Keratinocyte (primary cell): ENCODE measurements around the gene TRAPPC2L. TPM values are rescaled to one million over a fixed set of nuclear protein-coding genes. Genes with fewer than 3 reads are reported as not detected.

Experiments
- DNase-seq: peaks from one replicate; pipeline ENCODE4 v3.0.0-alpha.2; 2011; ENCODE audit warnings: low read depth, missing footprints, low spot score
- FAIRE-seq: peaks from 2 replicates; lab custom pipeline; 2011; peaks lifted over from hg19 to GRCh38; lab: Jason Lieb, UNC
- H2AFZ ChIP-seq: 2 replicates; pipeline ENCODE4 v1.6.0; 2012; ENCODE audit warnings: low read length, control low read depth, inconsistent platforms; ENCODE audit not compliant: control insufficient read depth
- H3K27ac ChIP-seq: 2 replicates; pipeline ENCODE4 v1.5.1; 2011; ENCODE audit warnings: low read length; ENCODE audit not compliant: control insufficient read depth, insufficient read depth
- H3K27me3 ChIP-seq: 3 replicates; pipeline ENCODE4 v1.6.0; 2011; ENCODE audit warnings: low read length; ENCODE audit not compliant: control insufficient read depth, insufficient read depth; ENCODE audit errors: extremely low read depth
- H3K36me3 ChIP-seq, 2 experiments: 2 replicates in 1 of 2; 3 replicates in 1 of 2; pipeline ENCODE4 v1.5.1; 2011; ENCODE audit warnings: low read length in 2 of 2, mild to moderate bottlenecking in 1 of 2; ENCODE audit not compliant: control insufficient read depth in 2 of 2, insufficient read depth in 2 of 2; ENCODE audit errors: extremely low read depth in 1 of 2
- H3K4me1 ChIP-seq: 3 replicates; pipeline ENCODE4 v1.5.1; 2011; ENCODE audit warnings: low read length; ENCODE audit not compliant: control insufficient read depth, insufficient read depth; ENCODE audit errors: extremely low read depth
- H3K4me2 ChIP-seq: 3 replicates; pipeline ENCODE4 v1.6.0; 2011; ENCODE audit warnings: low read depth, low read length; ENCODE audit not compliant: control insufficient read depth, insufficient read depth; ENCODE audit errors: extremely low read depth
- H3K4me3 ChIP-seq, 3 experiments: fragments of 200-600 bp in 1 of 3; sonication (generic) in 1 of 3; 2 replicates in 2 of 3; 3 replicates in 1 of 3; pipeline ENCODE4 v1.5.1; 2011 to 2016; ENCODE audit warnings: low read length in 3 of 3, mild to moderate bottlenecking in 3 of 3, control low read depth in 2 of 3, inconsistent platforms in 1 of 3, low read depth in 1 of 3, mixed read lengths in 1 of 3, mixed run types in 1 of 3, moderate library complexity in 1 of 3; ENCODE audit not compliant: control insufficient read depth in 2 of 3, insufficient read depth in 2 of 3; ENCODE audit errors: extremely low read depth in 1 of 3
- H3K79me2 ChIP-seq: 2 replicates; pipeline ENCODE4 v1.6.0; 2012; ENCODE audit warnings: low read length; ENCODE audit not compliant: control insufficient read depth, insufficient read depth
- H3K9ac ChIP-seq: 3 replicates; pipeline ENCODE4 v1.6.0; 2011; ENCODE audit warnings: low read length; ENCODE audit not compliant: control insufficient read depth, insufficient read depth; ENCODE audit errors: extremely low read depth
- H3K9me1 ChIP-seq: 3 replicates; pipeline ENCODE4 v1.6.0; 2011; ENCODE audit warnings: low read length; ENCODE audit not compliant: control insufficient read depth, insufficient read depth; ENCODE audit errors: extremely low read depth
- H3K9me3 ChIP-seq: 2 replicates; pipeline ENCODE4 v1.5.1; 2012; ENCODE audit warnings: low read depth, low read length; ENCODE audit not compliant: control insufficient read depth
- H4K20me1 ChIP-seq: 3 replicates; pipeline ENCODE4 v1.6.0; 2011; ENCODE audit warnings: low read length; ENCODE audit not compliant: control insufficient read depth, insufficient read depth; ENCODE audit errors: extremely low read depth
- CTCF ChIP-seq, 3 experiments: IDR thresholded peaks in 1 of 3; conservative IDR thresholded peaks in 1 of 3; optimal IDR thresholded peaks in 1 of 3; 2 replicates in 2 of 3; 3 replicates in 1 of 3; pipeline versions ENCODE3 to v1.5.1; 2011; ENCODE audit warnings: low read length in 3 of 3, mild to moderate bottlenecking in 3 of 3, moderate library complexity in 2 of 3, control low read depth in 1 of 3, inconsistent platforms in 1 of 3; ENCODE audit not compliant: insufficient read depth in 2 of 3; ENCODE audit errors: extremely low read depth in 1 of 3
- EZH2 ChIP-seq: IDR thresholded peaks from one replicate; pipeline ENCODE4 v1.6.1; 2012; ENCODE audit warnings: inconsistent platforms, mild to moderate bottlenecking, low read length, moderate library complexity
- dilution Hi-C: fragments of 300-500 bp; cut with MboI; formaldehyde crosslinking; loops from one replicate; pipeline ENCODE4 v1.7.0; 2020; ENCODE audit warnings: low sequenced_read_pairs; ENCODE audit not compliant: extremely low pct_ligation_motif_present
- polyA plus RNA-seq, 5 experiments: library from polyadenylated mRNA; depleted of rRNA in 3 of 5; stranded (reverse) in 3 of 5; stranded (forward) in 1 of 5; unstranded in 1 of 5; fragments of >200 nt; gene quantifications; 1 replicate in 1 of 5; 2 replicates in 3 of 5; 3 replicates in 1 of 5; pipeline versions ENCODE4 v1.2.1 to v1.2.3, GENCODE V29; 2011 to 2012; ENCODE audit warnings: missing spikeins in 2 of 5, low read depth in 1 of 5, low replicate concordance in 1 of 5

Gene TRAPPC2L
- polyA plus RNA-seq, 1 donor (not counting 4 experiments of a cell fraction or from before 2014, with no cell fraction given): 139 TPM

GRCh38 chr16:88826070-88826840 is 30.7 kb upstream of the TRAPPC2L start:
- H3K36me3 ChIP-seq: peaks cover 0 to 6% of the 10 kb centered on the region in 2 experiments
- dilution Hi-C loops: no loop called here
- no peak for DNase-seq
- no peaks in the 10 kb centered on the region for H3K9me1 ChIP-seq
- no peak overlapping the region for H3K4me2 ChIP-seq
- TF ChIP-seq CTCF (optimal IDR thresholded peaks at IDR 0.05 in 1 of 3, IDR thresholded peaks at IDR 0.05 in 1 of 3, conservative IDR thresholded peaks at IDR 0.05 in 1 of 3; ENCODE audit: extremely low read depth in 1 of 3, insufficient read depth in 2 of 3, low read length in 3 of 3) (no peak), EZH2 (no peak)
- no peaks in the 10 kb centered on the region for H3K9me3 ChIP-seq
- no peaks in the 10 kb centered on the region for H3K27me3 ChIP-seq
- H2AFZ ChIP-seq: no peak overlapping the region
- no peak overlapping the region for H3K9ac ChIP-seq
- no peak overlapping the region for H3K4me3 ChIP-seq
- H3K27ac ChIP-seq: no peak overlapping the region
- FAIRE-seq: no peak
- peaks cover 3% of the 10 kb centered on the region for H3K4me1 ChIP-seq
- no peaks in the 10 kb centered on the region for H3K79me2 ChIP-seq
- no peaks in the 10 kb centered on the region for H4K20me1 ChIP-seq

- Histone ChIP-seq H3K27ac (no peak overlapping the region), H3K4me3 (no peak overlapping the region), H3K4me1 (peaks cover 3% of the 10 kb centered on the region), H2AFZ (no peak overlapping the region), H3K4me2 (no peak overlapping the region), H4K20me1 (no peaks in the 10 kb centered on the region), H3K79me2 (no peaks in the 10 kb centered on the region), H3K9ac (no peak overlapping the region), H3K9me3 (no peaks in the 10 kb centered on the region), H3K27me3 (no peaks in the 10 kb centered on the region), H3K36me3 (no peaks in the 10 kb centered on the region), H3K9me1 (no peaks in the 10 kb centered on the region)
- no peak for TF ChIP-seq CTCF (optimal IDR thresholded peaks at IDR 0.05 in 1 of 3, IDR thresholded peaks at IDR 0.05 in 1 of 3, conservative IDR thresholded peaks at IDR 0.05 in 1 of 3; ENCODE audit: extremely low read depth in 1 of 3, insufficient read depth in 2 of 3, low read length in 3 of 3)
- TF ChIP-seq EZH2: no peak
- FAIRE-seq (no peak), DNase-seq (no peak)
- dilution Hi-C loops: no loop called here
Measured at GRCh38 chr16:88827727-88828126, 29.2 kb upstream of the TRAPPC2L start.
